Thyroid gland (tissue), 4 donors: Measurements from ENCODE around the gene PIAS4.
"Not testable (repeated sequence)": the region's sequence is repeated elsewhere in the genome, so short reads cannot be mapped to it uniquely, and the experiment has no call there.

Experiments used
- POLR2A ChIP-seq, 2 donors: fragments of 450-650 bp; IDR thresholded peaks; one replicate each; pipeline ENCODE4 v1.6.1; 2017; ENCODE audit warnings: antibody characterized with exemption in 2 of 2, mild to moderate bottlenecking in 2 of 2, moderate library complexity in 1 of 2
- TF ChIP-seq, protein P1 (sequence below), 6 experiments: fragments of 200-600 bp in 3 of 6; fragments of 450-650 bp in 3 of 6; sonication (generic) in 3 of 6; IDR thresholded peaks; one replicate each; pipeline ENCODE4 v1.5.1; 2016 to 2019; ENCODE audit warnings: antibody characterized with exemption in 6 of 6, mild to moderate bottlenecking in 2 of 6, inconsistent platforms in 1 of 6, moderate library complexity in 1 of 6

DNA sequence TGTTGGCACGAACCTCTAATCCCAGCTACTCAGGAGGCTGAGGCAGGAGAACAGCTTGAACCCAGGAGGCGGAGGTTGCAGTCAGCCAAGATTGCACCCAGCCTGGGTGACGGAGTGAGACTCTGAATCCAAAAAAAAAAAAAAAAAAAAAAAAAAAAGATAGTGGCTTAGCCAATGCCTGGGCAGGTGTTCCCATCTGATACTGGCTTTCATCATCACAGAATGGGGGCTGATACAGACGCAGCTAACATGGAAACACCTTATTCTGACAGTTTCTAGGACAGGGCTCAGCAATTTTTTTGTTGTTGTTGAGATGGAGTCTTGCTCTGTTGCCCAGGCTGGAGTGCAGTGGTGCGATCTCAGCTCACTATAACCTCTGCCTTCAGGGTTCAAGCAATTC, 6.7 kb upstream of the PIAS4 start:
- TF ChIP-seq, protein P1, sequence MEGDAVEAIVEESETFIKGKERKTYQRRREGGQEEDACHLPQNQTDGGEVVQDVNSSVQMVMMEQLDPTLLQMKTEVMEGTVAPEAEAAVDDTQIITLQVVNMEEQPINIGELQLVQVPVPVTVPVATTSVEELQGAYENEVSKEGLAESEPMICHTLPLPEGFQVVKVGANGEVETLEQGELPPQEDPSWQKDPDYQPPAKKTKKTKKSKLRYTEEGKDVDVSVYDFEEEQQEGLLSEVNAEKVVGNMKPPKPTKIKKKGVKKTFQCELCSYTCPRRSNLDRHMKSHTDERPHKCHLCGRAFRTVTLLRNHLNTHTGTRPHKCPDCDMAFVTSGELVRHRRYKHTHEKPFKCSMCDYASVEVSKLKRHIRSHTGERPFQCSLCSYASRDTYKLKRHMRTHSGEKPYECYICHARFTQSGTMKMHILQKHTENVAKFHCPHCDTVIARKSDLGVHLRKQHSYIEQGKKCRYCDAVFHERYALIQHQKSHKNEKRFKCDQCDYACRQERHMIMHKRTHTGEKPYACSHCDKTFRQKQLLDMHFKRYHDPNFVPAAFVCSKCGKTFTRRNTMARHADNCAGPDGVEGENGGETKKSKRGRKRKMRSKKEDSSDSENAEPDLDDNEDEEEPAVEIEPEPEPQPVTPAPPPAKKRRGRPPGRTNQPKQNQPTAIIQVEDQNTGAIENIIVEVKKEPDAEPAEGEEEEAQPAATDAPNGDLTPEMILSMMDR (IDR thresholded peaks at IDR 0.05) = not testable (repeated sequence)
- TF ChIP-seq POLR2A (IDR thresholded peaks at IDR 0.05) = not testable (repeated sequence)
